HepG2 (cell line): ENCODE data around the gene AKAP9. TPM values are rescaled to one million over a fixed set of nuclear protein-coding genes. Genes with fewer than 3 reads are reported as not detected.
A peak's percentile ranks its signal among the peaks of the same experiment; 100 is the strongest.

Experiments
- ADNP ChIP-seq: sonication (generic); formaldehyde crosslinking; IDR thresholded peaks from 2 replicates; pipeline ENCODE4 v1.4.0; 2020; ENCODE audit warnings: missing genetic modification reagents
- ARNTL ChIP-seq: sonication (generic); formaldehyde crosslinking; IDR thresholded peaks from 2 replicates; pipeline ENCODE4 v1.4.0; 2020; ENCODE audit warnings: mild to moderate bottlenecking, missing genetic modification reagents
- ATF1 ChIP-seq: IDR thresholded peaks from 2 replicates; pipeline ENCODE4 v1.6.1; 2016; ENCODE audit warnings: mild to moderate bottlenecking, control low read depth
- ELF4 ChIP-seq: sonication (generic); formaldehyde crosslinking; IDR thresholded peaks from 2 replicates; pipeline ENCODE4 v1.5.0; 2020; ENCODE audit warnings: missing genetic modification reagents, mild to moderate bottlenecking, moderate library complexity, borderline replicate concordance
- FOXM1 ChIP-seq: sonication (generic); formaldehyde crosslinking; IDR thresholded peaks from 2 replicates; pipeline ENCODE4 v1.5.0; 2020; ENCODE audit warnings: missing genetic modification reagents
- HNRNPL ChIP-seq: fragments of 200-400 bp; formaldehyde crosslinking; IDR thresholded peaks from 2 replicates; pipeline ENCODE4 v1.6.1; 2017; ENCODE audit warnings: mild to moderate bottlenecking, low read depth, low read length
- RARA ChIP-seq: IDR thresholded peaks from 2 replicates; pipeline ENCODE4 v1.6.1; 2016; ENCODE audit warnings: missing genetic modification reagents, missing compliant biosample characterization
- REPIN1 ChIP-seq: sonication (generic); formaldehyde crosslinking; IDR thresholded peaks from 2 replicates; pipeline ENCODE4 v1.8.0; 2022; ENCODE audit warnings: missing genetic modification reagents, low read depth, mild to moderate bottlenecking, borderline replicate concordance
- REXO4 ChIP-seq: sonication (generic); formaldehyde crosslinking; IDR thresholded peaks from 2 replicates; pipeline ENCODE4 v1.8.0; 2022; ENCODE audit warnings: missing genetic modification reagents, mild to moderate bottlenecking, borderline replicate concordance
- RFX3 ChIP-seq: IDR thresholded peaks from 2 replicates; pipeline ENCODE4 v1.6.1; 2016; ENCODE audit warnings: missing biosample characterization, missing genetic modification reagents
- SETDB1 ChIP-seq: sonication (generic); formaldehyde crosslinking; IDR thresholded peaks from 2 replicates; pipeline ENCODE4 v1.5.1; 2020; ENCODE audit warnings: missing genetic modification reagents, mild to moderate bottlenecking, borderline replicate concordance
- TGIF2 ChIP-seq: IDR thresholded peaks from 2 replicates; pipeline ENCODE4 v1.6.1; 2016; ENCODE audit warnings: control low read depth, missing compliant biosample characterization
- ZNF510 ChIP-seq: sonication (generic); formaldehyde crosslinking; IDR thresholded peaks from 2 replicates; pipeline ENCODE4 v1.4.0; 2020; ENCODE audit warnings: low read depth, mild to moderate bottlenecking, missing genetic modification reagents
- ZNF672 ChIP-seq: sonication (generic); formaldehyde crosslinking; IDR thresholded peaks from 2 replicates; pipeline ENCODE4 v1.8.1; 2022; ENCODE audit warnings: missing genetic modification reagents
- ZSCAN29 ChIP-seq: sonication (generic); formaldehyde crosslinking; conservative IDR thresholded peaks from 2 replicates; pipeline ENCODE4 v1.4.0; 2020; ENCODE audit warnings: mild to moderate bottlenecking, missing genetic modification reagents
- polyA plus RNA-seq, 8 experiments: library from polyadenylated mRNA; depleted of rRNA in 3 of 8; stranded (reverse) in 7 of 8; unstranded in 1 of 8; fragments of >200 nt; fragmentation: Illumina TruSeq in 4 of 8; extraction: Trizol in 4 of 8; gene quantifications; 2 replicates each; pipeline versions ENCODE4 v1.2.1 to v1.2.3, GENCODE V29; 2011 to 2016; ENCODE audit warnings: low read depth in 4 of 8, missing spikeins in 1 of 8, mixed read lengths in 1 of 8; ENCODE audit not compliant: insufficient read depth in 1 of 8
- total RNA-seq, 5 experiments: library from RNA; depleted of rRNA; stranded (reverse); fragments of >200 nt; fragmentation: Illumina TruSeq; extraction: Trizol; gene quantifications; 2 replicates each; pipeline ENCODE4 v1.2.3, GENCODE V29; 2016; ENCODE audit warnings: low read depth in 1 of 5
- TF ChIP-seq, protein P1 (sequence below), 2 experiments: fragments of 450-650 bp in 1 of 2; sonication (generic) in 1 of 2; formaldehyde crosslinking; IDR thresholded peaks; 2 replicates each; pipeline versions ENCODE4 v1.5.0 to v1.8.0; 2020 to 2022; ENCODE audit warnings: mild to moderate bottlenecking in 1 of 2, missing genetic modification reagents in 1 of 2
- TF ChIP-seq, protein P2 (sequence below), 2 experiments: sonication (generic) in 1 of 2; formaldehyde crosslinking in 1 of 2; IDR thresholded peaks; 2 replicates each; pipeline versions ENCODE4 v1.6.1 to v1.9.0; 2014 to 2022; ENCODE audit warnings: antibody characterized with exemption in 1 of 2, borderline replicate concordance in 1 of 2, inconsistent platforms in 1 of 2, low read depth in 1 of 2, missing genetic modification reagents in 1 of 2
- TF ChIP-seq, protein P3 (sequence below): sonication (generic); formaldehyde crosslinking; IDR thresholded peaks from 2 replicates; pipeline ENCODE4 v1.8.0; 2022; ENCODE audit warnings: mild to moderate bottlenecking, missing genetic modification reagents, borderline replicate concordance
- TF ChIP-seq, protein P4 (sequence below): sonication (generic); formaldehyde crosslinking; IDR thresholded peaks from 2 replicates; pipeline ENCODE4 v1.8.1; 2023; ENCODE audit warnings: mild to moderate bottlenecking, missing genetic modification reagents, borderline replicate concordance
- TF ChIP-seq, protein P5 (sequence below): sonication (generic); formaldehyde crosslinking; IDR thresholded peaks from 2 replicates; pipeline ENCODE4 v1.5.0; 2020; ENCODE audit warnings: mild to moderate bottlenecking, missing genetic modification reagents

Gene AKAP9
- total and polyA plus RNA-seq, 2 of the 13 experiments (the other 11 are each of a cell fraction or from before 2014, with no cell fraction given): 27.6 to 33.1 TPM

DNA sequence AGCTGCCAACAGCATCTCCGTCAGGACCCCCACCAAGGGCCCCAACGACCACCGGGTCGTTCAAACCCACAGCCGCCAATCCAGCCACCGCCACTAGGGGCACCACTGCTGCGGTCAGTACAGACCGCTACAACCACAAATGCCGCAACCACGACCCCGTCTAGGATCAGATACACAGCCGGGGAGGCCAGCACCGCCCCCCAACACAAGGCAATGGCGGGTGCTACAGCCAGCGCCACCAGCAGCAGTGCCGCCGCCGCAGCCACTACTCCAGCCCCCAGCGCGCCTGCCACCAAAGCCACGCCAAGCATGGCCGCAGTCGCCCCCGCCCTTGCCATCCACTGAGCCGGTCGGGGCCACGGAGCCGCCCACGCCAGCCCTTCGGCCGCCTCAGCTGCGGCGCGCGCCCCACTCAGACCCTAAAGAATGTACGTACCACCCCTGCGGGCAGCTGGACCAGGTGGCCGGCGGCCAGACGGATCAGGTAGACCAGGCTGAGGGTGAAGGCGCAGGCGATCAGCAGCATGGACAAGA, 193.1 kb downstream of the AKAP9 start (continued):
- no peak for TF ChIP-seq REPIN1 (CRISPR knock-in tag)
- TF ChIP-seq, protein P1, sequence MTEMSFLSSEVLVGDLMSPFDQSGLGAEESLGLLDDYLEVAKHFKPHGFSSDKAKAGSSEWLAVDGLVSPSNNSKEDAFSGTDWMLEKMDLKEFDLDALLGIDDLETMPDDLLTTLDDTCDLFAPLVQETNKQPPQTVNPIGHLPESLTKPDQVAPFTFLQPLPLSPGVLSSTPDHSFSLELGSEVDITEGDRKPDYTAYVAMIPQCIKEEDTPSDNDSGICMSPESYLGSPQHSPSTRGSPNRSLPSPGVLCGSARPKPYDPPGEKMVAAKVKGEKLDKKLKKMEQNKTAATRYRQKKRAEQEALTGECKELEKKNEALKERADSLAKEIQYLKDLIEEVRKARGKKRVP (CRISPR knock-in tag; IDR thresholded peaks at IDR 0.05): peak in 1 of 2 experiments; percentile 19; a peak in 1 of 4 replicates
- TF ChIP-seq FOXM1: no peak
- TF ChIP-seq, protein P2, sequence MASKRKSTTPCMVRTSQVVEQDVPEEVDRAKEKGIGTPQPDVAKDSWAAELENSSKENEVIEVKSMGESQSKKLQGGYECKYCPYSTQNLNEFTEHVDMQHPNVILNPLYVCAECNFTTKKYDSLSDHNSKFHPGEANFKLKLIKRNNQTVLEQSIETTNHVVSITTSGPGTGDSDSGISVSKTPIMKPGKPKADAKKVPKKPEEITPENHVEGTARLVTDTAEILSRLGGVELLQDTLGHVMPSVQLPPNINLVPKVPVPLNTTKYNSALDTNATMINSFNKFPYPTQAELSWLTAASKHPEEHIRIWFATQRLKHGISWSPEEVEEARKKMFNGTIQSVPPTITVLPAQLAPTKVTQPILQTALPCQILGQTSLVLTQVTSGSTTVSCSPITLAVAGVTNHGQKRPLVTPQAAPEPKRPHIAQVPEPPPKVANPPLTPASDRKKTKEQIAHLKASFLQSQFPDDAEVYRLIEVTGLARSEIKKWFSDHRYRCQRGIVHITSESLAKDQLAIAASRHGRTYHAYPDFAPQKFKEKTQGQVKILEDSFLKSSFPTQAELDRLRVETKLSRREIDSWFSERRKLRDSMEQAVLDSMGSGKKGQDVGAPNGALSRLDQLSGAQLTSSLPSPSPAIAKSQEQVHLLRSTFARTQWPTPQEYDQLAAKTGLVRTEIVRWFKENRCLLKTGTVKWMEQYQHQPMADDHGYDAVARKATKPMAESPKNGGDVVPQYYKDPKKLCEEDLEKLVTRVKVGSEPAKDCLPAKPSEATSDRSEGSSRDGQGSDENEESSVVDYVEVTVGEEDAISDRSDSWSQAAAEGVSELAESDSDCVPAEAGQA (IDR thresholded peaks at IDR 0.05; ENCODE audit: low read depth): no peak
- TF ChIP-seq, protein P2 (CRISPR knock-in tag; IDR thresholded peaks at IDR 0.05; ENCODE audit: borderline replicate concordance): no peak
- TF ChIP-seq, protein P3, sequence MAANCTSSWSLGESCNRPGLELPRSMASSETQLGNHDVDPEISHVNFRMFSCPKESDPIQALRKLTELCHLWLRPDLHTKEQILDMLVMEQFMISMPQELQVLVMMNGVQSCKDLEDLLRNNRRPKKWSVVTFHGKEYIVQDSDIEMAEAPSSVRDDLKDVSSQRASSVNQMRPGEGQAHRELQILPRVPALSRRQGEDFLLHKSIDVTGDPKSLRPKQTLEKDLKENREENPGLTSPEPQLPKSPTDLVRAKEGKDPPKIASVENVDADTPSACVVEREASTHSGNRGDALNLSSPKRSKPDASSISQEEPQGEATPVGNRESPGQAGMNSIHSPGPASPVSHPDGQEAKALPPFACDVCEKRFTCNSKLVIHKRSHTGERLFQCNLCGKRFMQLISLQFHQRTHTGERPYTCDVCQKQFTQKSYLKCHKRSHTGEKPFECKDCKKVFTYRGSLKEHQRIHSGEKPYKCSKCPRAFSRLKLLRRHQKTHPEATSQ (CRISPR knock-in tag): no peak
- TF ChIP-seq ADNP (CRISPR knock-in tag): no peak
- peak; percentile 9; the same call in 1 of the 2 replicates for TF ChIP-seq ZSCAN29 (CRISPR knock-in tag)
- no peak for TF ChIP-seq TGIF2
- TF ChIP-seq, protein P4, sequence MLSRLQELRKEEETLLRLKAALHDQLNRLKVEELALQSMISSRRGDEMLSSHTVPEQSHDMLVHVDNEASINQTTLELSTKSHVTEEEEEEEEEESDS (CRISPR knock-in tag): no peak
- TF ChIP-seq SETDB1 (CRISPR knock-in tag): no peak
- TF ChIP-seq, protein P5, sequence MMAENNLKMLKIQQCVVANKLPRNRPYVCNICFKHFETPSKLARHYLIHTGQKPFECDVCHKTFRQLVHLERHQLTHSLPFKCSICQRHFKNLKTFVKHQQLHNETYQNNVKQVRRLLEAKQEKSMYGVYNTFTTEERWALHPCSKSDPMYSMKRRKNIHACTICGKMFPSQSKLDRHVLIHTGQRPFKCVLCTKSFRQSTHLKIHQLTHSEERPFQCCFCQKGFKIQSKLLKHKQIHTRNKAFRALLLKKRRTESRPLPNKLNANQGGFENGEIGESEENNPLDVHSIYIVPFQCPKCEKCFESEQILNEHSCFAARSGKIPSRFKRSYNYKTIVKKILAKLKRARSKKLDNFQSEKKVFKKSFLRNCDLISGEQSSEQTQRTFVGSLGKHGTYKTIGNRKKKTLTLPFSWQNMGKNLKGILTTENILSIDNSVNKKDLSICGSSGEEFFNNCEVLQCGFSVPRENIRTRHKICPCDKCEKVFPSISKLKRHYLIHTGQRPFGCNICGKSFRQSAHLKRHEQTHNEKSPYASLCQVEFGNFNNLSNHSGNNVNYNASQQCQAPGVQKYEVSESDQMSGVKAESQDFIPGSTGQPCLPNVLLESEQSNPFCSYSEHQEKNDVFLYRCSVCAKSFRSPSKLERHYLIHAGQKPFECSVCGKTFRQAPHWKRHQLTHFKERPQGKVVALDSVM (CRISPR knock-in tag): no peak
- no peak for TF ChIP-seq ATF1 (CRISPR knock-in tag)
- no peak for TF ChIP-seq RFX3 (CRISPR knock-in tag)
- TF ChIP-seq HNRNPL: no peak
- no peak for TF ChIP-seq REXO4 (CRISPR knock-in tag)
- TF ChIP-seq RARA: peak; percentile 30; the same call in 1 of the 2 replicates
- no peak for TF ChIP-seq ARNTL
- no peak; the same call in 1 of the 2 replicates for TF ChIP-seq ELF4 (CRISPR knock-in tag)
- no peak for TF ChIP-seq ZNF672 (CRISPR knock-in tag)
- no peak for TF ChIP-seq ZNF510
